NCI-H82 treated with DMSO at 0.1 percent for 48 hours (cell line): ENCODE results near the gene HPSE2.

ENCODE experiments used
- DNase-seq: peaks from one replicate; lab custom pipeline; 2025; ENCODE audit not compliant: unreplicated experiment; lab: John Stamatoyannopoulos, UW

HPSE2 gene

GRCh38 chr10:98855403-98856189, 380.1 kb downstream of the HPSE2 start:
- DNase-seq, result no peak

DNA sequence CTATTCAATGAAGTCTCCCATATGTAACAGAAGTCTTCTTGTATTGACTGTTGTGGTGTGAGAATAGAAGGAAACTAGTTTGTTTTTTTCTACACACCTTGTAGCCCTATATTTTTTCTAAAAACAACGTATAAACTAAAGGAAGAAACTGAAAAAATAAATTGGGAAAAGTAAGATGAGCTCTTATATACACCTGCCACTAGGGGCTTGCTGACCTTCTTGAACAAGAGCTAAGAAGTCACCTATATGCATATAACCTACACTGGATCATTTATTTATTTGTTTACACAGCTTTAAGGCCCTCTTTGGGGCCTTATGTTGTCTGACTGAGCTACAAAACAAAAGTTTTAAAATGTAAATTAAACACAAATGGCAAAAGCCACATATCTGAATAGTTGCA, 383.0 kb downstream of the HPSE2 start:
- no peak for DNase-seq

- no peak for DNase-seq
These were observed 387.3 kb downstream of the HPSE2 start for GRCh38 chr10:98848361-98848760.

DNA sequence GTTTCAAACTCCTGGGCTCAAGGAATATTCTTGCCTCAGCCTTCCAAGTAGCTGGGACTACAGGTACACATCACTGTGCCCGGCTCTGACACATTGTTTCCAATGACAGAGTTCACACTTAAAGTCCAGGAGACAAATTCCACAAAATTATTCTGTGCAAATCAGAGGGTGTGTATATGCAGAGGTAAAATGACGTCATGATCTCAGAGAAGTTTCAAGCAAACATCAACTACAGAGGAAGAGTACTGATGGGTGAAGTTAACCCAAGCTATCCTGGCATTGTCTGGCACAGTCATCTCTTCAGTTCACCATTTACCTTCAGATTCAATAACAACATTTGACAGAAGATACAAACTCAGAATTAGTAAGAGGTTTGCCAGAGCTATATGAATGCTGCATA, 388.9 kb downstream of the HPSE2 start:
- DNase-seq, result no peak

GRCh38 chr10:98833542-98833941, 402.1 kb downstream of the HPSE2 start:
- DNase-seq, result no peak

- DNase-seq, result no peak
These were observed 402.9 kb downstream of the HPSE2 start for GRCh38 chr10:98832738-98833137.

DNA sequence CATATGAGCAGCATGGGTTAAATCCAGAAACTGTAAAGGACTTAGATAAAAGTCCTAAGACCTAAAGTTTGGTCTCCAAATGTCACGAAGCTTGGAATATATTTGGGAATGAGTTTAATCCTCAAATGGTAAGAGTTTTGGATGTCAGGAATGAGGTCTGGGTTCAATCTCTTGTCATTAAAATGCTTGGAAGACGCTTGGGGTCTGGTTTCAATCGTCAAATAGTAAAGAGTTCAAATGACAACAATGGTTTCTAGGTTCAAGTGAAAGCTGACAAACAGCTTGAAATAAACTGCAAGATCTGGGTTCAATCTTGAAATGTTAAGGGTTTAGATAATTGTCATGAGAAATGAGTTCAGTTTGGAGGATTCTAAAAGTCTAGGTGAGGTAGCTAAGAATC, 403.5 kb downstream of the HPSE2 start:
- no peak for DNase-seq

DNA sequence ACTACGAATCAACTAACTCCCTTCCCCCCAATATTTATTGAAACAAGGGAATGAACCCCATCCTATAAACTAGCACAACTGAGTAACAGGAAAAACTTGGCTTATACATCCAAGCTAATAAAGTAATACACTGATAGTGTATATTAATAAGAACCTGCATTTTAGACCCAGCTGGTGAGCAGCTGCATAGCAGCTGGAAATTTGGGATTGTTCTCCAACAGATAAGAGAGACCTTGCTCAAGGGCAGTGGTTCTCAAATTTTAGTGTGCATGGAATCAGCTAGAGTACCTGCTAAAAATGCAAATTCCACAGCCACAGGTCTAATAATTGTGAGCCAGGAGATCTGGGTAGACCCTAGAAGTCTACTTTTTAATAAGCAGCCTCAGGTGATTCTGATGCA, 404.3 kb downstream of the HPSE2 start:
- no peak for DNase-seq

DNA sequence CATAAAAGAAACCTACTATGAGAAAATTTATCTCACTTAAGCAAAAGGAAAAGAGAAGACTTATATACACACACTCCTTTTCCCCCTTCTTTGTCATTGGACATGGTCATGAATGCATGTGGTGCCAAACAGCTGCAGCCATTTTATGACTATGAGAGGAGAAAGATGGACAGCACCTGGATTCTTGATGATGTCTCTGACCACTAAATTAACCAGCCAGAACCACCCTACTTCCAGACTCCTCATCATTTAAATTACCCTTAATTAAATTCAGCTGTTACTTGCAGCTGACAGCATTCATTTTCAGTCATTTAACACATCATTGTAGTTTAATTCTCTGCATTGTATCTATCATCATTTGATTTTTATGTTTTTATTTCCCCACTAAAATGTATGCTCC, 409.9 kb downstream of the HPSE2 start:
- no peak for DNase-seq

GRCh38 chr10:98817396-98817795, 418.3 kb downstream of the HPSE2 start:
- DNase-seq, result no peak

- DNase-seq, result no peak
These were observed 420.4 kb downstream of the HPSE2 start for GRCh38 chr10:98815039-98815885.

- no peak for DNase-seq
These were observed 421.2 kb downstream of the HPSE2 start for GRCh38 chr10:98814470-98814869.

DNA sequence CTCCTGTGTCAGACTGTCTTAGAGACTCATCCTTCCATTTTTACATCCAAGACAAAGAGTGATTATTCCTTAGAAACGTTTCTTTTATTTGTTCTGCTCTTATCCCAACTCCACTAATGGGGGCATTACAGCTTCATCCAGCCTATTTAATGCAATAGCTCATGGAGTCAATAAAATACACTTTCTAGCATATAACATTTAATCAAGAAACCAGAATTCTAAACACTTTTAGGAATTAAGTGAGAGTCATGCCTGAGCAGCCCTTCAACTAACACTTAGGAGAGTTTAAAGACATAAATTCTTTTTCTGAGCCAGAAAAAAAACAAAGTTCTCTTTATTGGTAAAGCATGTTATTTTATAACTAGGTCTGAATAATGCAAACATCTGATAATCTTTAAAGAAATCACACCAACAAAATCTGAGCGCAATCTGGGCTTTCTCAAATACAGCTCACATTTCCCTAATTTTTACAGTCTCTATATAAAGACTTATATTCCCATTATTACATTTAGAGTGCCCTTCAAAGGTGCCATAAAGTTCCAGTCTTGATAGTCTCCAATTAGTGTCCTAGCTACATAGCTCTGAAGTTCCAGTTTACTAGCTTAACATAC, 427.3 kb downstream of the HPSE2 start:
- DNase-seq, result no peak

GRCh38 chr10:98800263-98800662, 435.4 kb downstream of the HPSE2 start:
- no peak for DNase-seq

- DNase-seq, result no peak
These were observed 440.2 kb downstream of the HPSE2 start for GRCh38 chr10:98795467-98795866.

DNA sequence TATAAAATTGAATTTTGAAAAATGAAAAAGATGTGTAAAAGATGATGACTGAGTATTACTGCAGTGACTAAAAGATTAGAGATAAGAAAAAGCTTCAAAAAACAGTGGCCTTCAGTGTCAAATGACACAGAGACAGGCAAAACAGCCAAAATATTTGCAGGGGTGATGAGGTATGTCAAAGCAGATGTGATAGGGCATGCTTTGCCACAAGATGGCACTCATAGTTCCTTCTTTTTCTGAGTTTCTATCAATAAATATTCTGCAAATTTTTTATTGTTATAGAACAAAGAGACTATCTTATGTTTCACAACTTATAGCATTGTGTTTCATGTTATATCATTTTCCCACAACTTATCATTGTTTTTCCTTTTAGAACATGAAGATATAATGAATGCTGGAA, 444.8 kb downstream of the HPSE2 start:
- no peak for DNase-seq

GRCh38 chr10:98778277-98778759, 457.3 kb downstream of the HPSE2 start:
- no peak for DNase-seq

DNA sequence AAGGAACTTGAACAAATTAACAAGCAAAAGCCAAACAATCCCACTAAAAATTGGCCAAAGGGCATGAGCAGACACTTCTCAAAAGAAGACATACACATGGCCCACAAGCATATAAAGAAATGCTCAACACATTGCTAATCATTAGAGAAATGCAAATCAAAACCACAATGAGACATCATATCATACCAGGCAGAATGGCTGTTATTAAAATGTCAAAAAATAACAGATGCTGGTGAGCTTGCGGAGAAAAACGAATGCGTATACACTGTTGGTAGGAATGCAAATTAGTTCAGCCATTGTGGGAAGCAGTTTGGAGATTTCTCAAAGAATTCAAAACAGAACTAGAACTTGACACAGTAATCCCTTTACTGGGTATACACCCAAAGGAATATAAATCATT, 477.2 kb downstream of the HPSE2 start:
- DNase-seq, result no peak

DNA sequence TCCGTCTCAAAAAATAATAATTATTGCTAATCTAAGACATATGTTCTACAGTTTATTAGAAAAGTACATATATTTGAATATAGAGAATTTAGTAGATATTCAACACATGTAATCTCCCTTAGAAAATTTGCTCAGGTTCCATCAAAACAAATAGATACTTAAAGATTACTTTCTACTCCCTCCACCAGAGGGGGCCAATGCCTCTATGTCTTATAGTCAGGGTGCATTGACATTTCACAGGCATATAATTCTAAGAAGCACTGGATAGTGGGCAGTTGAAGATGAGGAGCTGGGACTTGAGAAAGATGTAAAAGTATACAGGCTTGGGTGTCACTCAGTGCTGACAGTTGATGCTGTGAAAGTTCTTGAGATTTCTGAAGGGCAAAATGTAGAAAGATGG, 487.4 kb downstream of the HPSE2 start:
- DNase-seq, result no peak

GRCh38 chr10:98745645-98746044, 490.0 kb downstream of the HPSE2 start:
- DNase-seq, result no peak

GRCh38 chr10:98720551-98720950, 515.1 kb downstream of the HPSE2 start:
- no peak for DNase-seq

- DNase-seq, result no peak
These were observed 522.1 kb downstream of the HPSE2 start for GRCh38 chr10:98713586-98713985.
